CD4-positive, alpha-beta memory T cell (primary cell): ENCODE measurements around the gene ATP5F1D. TPM values are rescaled to one million over a fixed set of nuclear protein-coding genes. Genes with fewer than 3 reads are reported as not detected.

Experiments
- CTCF ChIA-PET: fragments of 350-600 bp; sonication (Branson Sonifier 250); formaldehyde crosslinking; loops from one replicate; lab custom pipeline; 2021; ENCODE audit warnings: inconsistent platforms; ENCODE audit not compliant: partially characterized antibody; lab: Charles Lee
- POLR2A ChIA-PET: fragments of 350-600 bp; sonication (Branson Sonifier 250); formaldehyde crosslinking; loops from one replicate; lab custom pipeline; 2021; ENCODE audit not compliant: partially characterized antibody; lab: Charles Lee
- DNase-seq, 5 donors: peaks; one replicate each; pipeline versions ENCODE4 v3.0.0 to v3.0.0-alpha.2; 2020 to 2022; ENCODE audit warnings: mixed read lengths in 1 of 5
- H3K27ac ChIP-seq: one replicate; pipeline ENCODE4 v1.7.0; 2013; ENCODE audit warnings: low read depth, low read length
- H3K27me3 ChIP-seq: 2 replicates; pipeline ENCODE4 v1.7.0; 2013; ENCODE audit warnings: mild to moderate bottlenecking, low read length, moderate library complexity; ENCODE audit not compliant: insufficient read depth
- H3K36me3 ChIP-seq: 2 replicates; pipeline ENCODE4 v1.7.0; 2013; ENCODE audit warnings: mild to moderate bottlenecking, low read length, moderate library complexity; ENCODE audit not compliant: insufficient read depth
- H3K4me1 ChIP-seq: 2 replicates; pipeline ENCODE4 v1.7.0; 2013; ENCODE audit warnings: mild to moderate bottlenecking, low read length, moderate library complexity; ENCODE audit not compliant: insufficient read depth
- H3K4me3 ChIP-seq, 2 donors: one replicate each; pipeline ENCODE4 v1.7.0; 2013; ENCODE audit warnings: low read length in 2 of 2, mild to moderate bottlenecking in 1 of 2
- H3K9me3 ChIP-seq, 2 donors: one replicate each; pipeline ENCODE4 v1.7.0; 2013; ENCODE audit warnings: low read length in 2 of 2, control low read depth in 1 of 2; ENCODE audit not compliant: control insufficient read depth in 1 of 2
- H3K27ac Mint-ChIP-seq, 7 donors: one replicate each; pipeline ENCODE4 v1.8.0; 2020 to 2021; ENCODE audit warnings: mixed read lengths in 7 of 7, mild to moderate bottlenecking in 6 of 7, inconsistent platforms in 3 of 7, moderate library complexity in 3 of 7
- H3K27me3 Mint-ChIP-seq, 2 donors: one replicate each; pipeline ENCODE4 v1.8.0; 2020 to 2021; ENCODE audit warnings: mixed read lengths in 2 of 2
- H3K36me3 Mint-ChIP-seq, 2 donors: one replicate each; pipeline ENCODE4 v1.8.0; 2020 to 2021; ENCODE audit warnings: mixed read lengths in 2 of 2, inconsistent platforms in 1 of 2, mild to moderate bottlenecking in 1 of 2
- H3K4me1 Mint-ChIP-seq, 4 donors: one replicate each; pipeline ENCODE4 v1.8.0; 2020 to 2021; ENCODE audit warnings: mixed read lengths in 4 of 4, mild to moderate bottlenecking in 1 of 4
- H3K4me3 Mint-ChIP-seq, 8 donors: one replicate each; pipeline ENCODE4 v1.8.0; 2020 to 2021; ENCODE audit warnings: mixed read lengths in 8 of 8, mild to moderate bottlenecking in 7 of 8, moderate library complexity in 6 of 8, inconsistent platforms in 3 of 8
- H3K9me3 Mint-ChIP-seq, 8 donors: one replicate each; pipeline ENCODE4 v1.8.0; 2020 to 2021; ENCODE audit warnings: mixed read lengths in 8 of 8, mild to moderate bottlenecking in 5 of 8, inconsistent platforms in 3 of 8, moderate library complexity in 1 of 8
- intact Hi-C: fragments of 100-400 bp; cut with micrococcal nuclease; formaldehyde crosslinking; loops from one replicate; pipeline ENCODE4 v1.15.1; 2023
- polyA plus RNA-seq, 2 donors: library from polyadenylated mRNA; unstranded; fragments of 300-500 nt; fragmentation: Illumina TruSeq; gene quantifications; one replicate each; pipeline ENCODE4 v1.2.3, GENCODE V29; 2021
- total RNA-seq, 2 experiments: library from RNA; stranded (reverse); gene quantifications; one replicate each; pipeline ENCODE4 v1.2.3, GENCODE V29; 2021

Gene ATP5F1D
- total and polyA plus RNA-seq, 4 experiments from 2014 or later: 105 to 243 (median 120) TPM

- Histone ChIP-seq H3K27me3 (no peaks in the 10 kb centered on the region), H3K4me3 (no peak overlapping the region), H3K36me3 (no peaks in the 10 kb centered on the region), H3K4me1 (peaks cover 67% of the 10 kb centered on the region), H3K27ac (no peak overlapping the region), H3K9me3 (no peaks in the 10 kb centered on the region)
- Mint-ChIP-seq H3K27ac (peak overlapping the region; percentile 42 to 91 (median 75)), H3K4me1 (peaks cover 25 to 65% (median 43%) of the 10 kb centered on the region in 4 donors), H3K4me3 (peak overlapping the region in 4 of 8 donors; percentile 13 to 77 (median 22)), H3K36me3 (peaks cover 0 to 9% of the 10 kb centered on the region in 2 donors), H3K27me3 (peaks cover 0 to 3% of the 10 kb centered on the region in 2 donors), H3K9me3 (no peaks in the 10 kb centered on the region)
- intact Hi-C loops: no loop called here
- ChIA-PET POLR2A (interaction anchor here (1.3 to 12.0 kb wide), 5 partner anchors 10 to 21 kb away, joined by 3 to 650 read pairs (median 14); partner anchors contain the start of genes ATP5F1D, CBARP and FAM174C), CTCF (interaction anchor here (0.9 to 10.8 kb wide), 3 partner anchors 10 to 68 kb away, joined by 4 to 364 read pairs (median 8); no protein-coding TSS in a partner anchor)
- no peak for DNase-seq
These were observed 21.6 kb downstream of the ATP5F1D start for GRCh38 chr19:1263188-1263587.

- Mint-ChIP-seq H3K27ac (peak overlapping the region in 5 of 7 donors; percentile 48 to 85 (median 80)), H3K36me3 (peaks cover 0 to 7% of the 10 kb centered on the region in 2 donors), H3K27me3 (peaks cover 0 to 3% of the 10 kb centered on the region in 2 donors), H3K9me3 (peaks cover 0 to 3% (median 0%) of the 10 kb centered on the region in 8 donors), H3K4me1 (peaks cover 20 to 61% (median 38%) of the 10 kb centered on the region in 4 donors), H3K4me3 (peak overlapping the region in 5 of 8 donors; percentile 7 to 70 (median 65))
- Histone ChIP-seq H3K4me1 (peaks cover 59% of the 10 kb centered on the region), H3K36me3 (no peaks in the 10 kb centered on the region), H3K27ac (no peak overlapping the region), H3K4me3 (no peak overlapping the region), H3K9me3 (no peaks in the 10 kb centered on the region), H3K27me3 (no peaks in the 10 kb centered on the region)
- POLR2A ChIA-PET: interaction anchor here (1.2 to 12.0 kb wide), 6 partner anchors 9 to 235 kb away, joined by 3 to 650 read pairs (median 8); partner anchors contain the start of genes ATP5F1D and CBARP
- DNase-seq: no peak
- intact Hi-C loops: no loop called here
- CTCF ChIA-PET: interaction anchor here (1.6 to 10.8 kb wide), 3 partner anchors 12 to 53 kb away, joined by 3 to 364 read pairs (median 8); no protein-coding TSS in a partner anchor
These were observed 23.5 kb downstream of the ATP5F1D start for GRCh38 chr19:1264801-1265614.

- peak overlapping the region; percentile 58 for H3K27ac ChIP-seq
- peaks cover 6 to 13% of the 10 kb centered on the region in 2 donors for H3K36me3 Mint-ChIP-seq
- no peaks in the 10 kb centered on the region for H3K9me3 ChIP-seq
- no peaks in the 10 kb centered on the region for H3K27me3 ChIP-seq
- H3K4me1 ChIP-seq: peaks cover 59% of the 10 kb centered on the region
- H3K27ac Mint-ChIP-seq: peak overlapping the region; percentile 61 to 85 (median 82)
- intact Hi-C loops: loop anchor here (1.0 kb wide), 1 partner anchor 21 kb away; no protein-coding TSS in a partner anchor
- H3K4me3 ChIP-seq: peak overlapping the region in 1 of 2 donors; percentile 54
- DNase-seq: peak in 1 of 5 donors; percentile 68
- peak overlapping the region; percentile 31 to 65 (median 52) for H3K4me3 Mint-ChIP-seq
- H3K36me3 ChIP-seq: peaks cover 4% of the 10 kb centered on the region
- peaks cover 0 to 9% (median 0%) of the 10 kb centered on the region in 8 donors for H3K9me3 Mint-ChIP-seq
- ChIA-PET CTCF (interaction anchor here (0.9 to 10.8 kb wide), 8 partner anchors 9 to 237 kb away, joined by 3 to 364 read pairs (median 8); partner anchors contain the start of gene ARHGAP45), POLR2A (interaction anchor here (0.9 to 12.0 kb wide), 8 partner anchors 9 to 369 kb away, joined by 3 to 650 read pairs (median 8); partner anchors contain the start of genes ABCA7, ATP5F1D, CBARP and MIDN)
- peaks cover 0 to 3% of the 10 kb centered on the region in 2 donors for H3K27me3 Mint-ChIP-seq
- H3K4me1 Mint-ChIP-seq: peaks cover 22 to 66% (median 42%) of the 10 kb centered on the region in 4 donors
These were observed 24.1 kb downstream of the ATP5F1D start for GRCh38 chr19:1265615-1266128.

GRCh38 chr19:1266129-1266915 is 24.8 kb downstream of the ATP5F1D start:
- Mint-ChIP-seq H3K4me3 (peak overlapping the region; percentile 31 to 68 (median 58)), H3K4me1 (peaks cover 28 to 66% (median 47%) of the 10 kb centered on the region in 4 donors), H3K27ac (peak overlapping the region; percentile 61 to 85 (median 82)), H3K36me3 (peaks cover 12 to 19% of the 10 kb centered on the region in 2 donors), H3K27me3 (peaks cover 0 to 3% of the 10 kb centered on the region in 2 donors), H3K9me3 (peaks cover 0 to 15% (median 0%) of the 10 kb centered on the region in 8 donors)
- intact Hi-C loops: loop anchor here (1.0 kb wide), 1 partner anchor 22 kb away; no protein-coding TSS in a partner anchor
- Histone ChIP-seq H3K9me3 (no peaks in the 10 kb centered on the region), H3K4me1 (peaks cover 63% of the 10 kb centered on the region), H3K27me3 (no peaks in the 10 kb centered on the region), H3K27ac (peak overlapping the region; percentile 58), H3K4me3 (peak overlapping the region in 1 of 2 donors; percentile 54), H3K36me3 (peaks cover 11% of the 10 kb centered on the region)
- POLR2A ChIA-PET: interaction anchor here (0.9 to 12.0 kb wide), 14 partner anchors 8 to 470 kb away, joined by 3 to 650 read pairs (median 6); partner anchors contain the start of genes ABCA7, ARHGAP45, ATP5F1D and CBARP
- CTCF ChIA-PET: interaction anchor here (0.6 to 10.8 kb wide), 11 partner anchors 10 to 237 kb away, joined by 3 to 364 read pairs (median 5); partner anchors contain the start of gene ARHGAP45
- peak; percentile 82 to 87 (median 82) for DNase-seq

- H3K27ac Mint-ChIP-seq: peak overlapping the region; percentile 70 to 96 (median 89)
- intact Hi-C loops: loop anchor here (1.0 kb wide), 1 partner anchor 23 kb away; no protein-coding TSS in a partner anchor
- H3K27ac ChIP-seq: peak overlapping the region; percentile 58
- no peaks in the 10 kb centered on the region for H3K27me3 ChIP-seq
- peak overlapping the region in 1 of 2 donors; percentile 54 for H3K4me3 ChIP-seq
- CTCF ChIA-PET: interaction anchor here (0.6 to 10.8 kb wide), 11 partner anchors 10 to 238 kb away, joined by 3 to 364 read pairs (median 5); partner anchors contain the start of gene ARHGAP45
- H3K27me3 Mint-ChIP-seq: no peaks in the 10 kb centered on the region
- H3K9me3 ChIP-seq: no peaks in the 10 kb centered on the region
- H3K9me3 Mint-ChIP-seq: peaks cover 0 to 15% (median 0%) of the 10 kb centered on the region in 8 donors
- peak in 4 of 5 donors; percentile 67 to 83 (median 70) for DNase-seq
- POLR2A ChIA-PET: interaction anchor here (0.9 to 12.0 kb wide), 14 partner anchors 9 to 470 kb away, joined by 3 to 650 read pairs (median 9); partner anchors contain the start of genes ABCA7, ARHGAP45, ATP5F1D and CBARP
- peaks cover 18% of the 10 kb centered on the region for H3K36me3 ChIP-seq
- H3K4me1 ChIP-seq: peaks cover 63% of the 10 kb centered on the region
- peaks cover 15 to 26% of the 10 kb centered on the region in 2 donors for H3K36me3 Mint-ChIP-seq
- peaks cover 25 to 66% (median 47%) of the 10 kb centered on the region in 4 donors for H3K4me1 Mint-ChIP-seq
- H3K4me3 Mint-ChIP-seq: peak overlapping the region in 7 of 8 donors; percentile 53 to 85 (median 69)
These were observed 25.4 kb downstream of the ATP5F1D start for GRCh38 chr19:1266916-1267476.
